H1 (cell line): ENCODE results near the gene MLEC. TPM values are rescaled to one million over a fixed set of nuclear protein-coding genes. Genes with fewer than 3 reads are reported as not detected.

Experiments
- CTCF ChIA-PET: fragments of 300-600 bp; sonication (Branson Sonifier 250); formaldehyde crosslinking; loops from one replicate; lab custom pipeline; 2021; ENCODE audit not compliant: partially characterized antibody; lab: Charles Lee
- POLR2A ChIA-PET: fragments of 300-600 bp; sonication (Branson Sonifier 250); formaldehyde crosslinking; loops from one replicate; lab custom pipeline; 2021; ENCODE audit warnings: inconsistent platforms; ENCODE audit not compliant: partially characterized antibody; lab: Charles Lee
- DNase-seq, 2 experiments: peaks; one replicate each; pipeline versions ENCODE4 v3.0.0 to v3.0.0-alpha.2; 2010 to 2022; ENCODE audit warnings: low spot score in 2 of 2, low read depth in 1 of 2, mixed read lengths in 1 of 2
- FAIRE-seq: peaks from 2 replicates; lab custom pipeline; 2011; peaks lifted over from hg19 to GRCh38; lab: Jason Lieb, UNC
- H2AFZ ChIP-seq: 2 replicates; pipeline ENCODE4 v1.8.1; 2012; ENCODE audit warnings: low read length, inconsistent platforms
- H2AK5ac ChIP-seq: 2 replicates; pipeline ENCODE4 v1.6.1; 2013; ENCODE audit warnings: low read depth, low read length
- H2BK120ac ChIP-seq: replicated peaks from 2 replicates; pipeline ENCODE3; 2013; ENCODE audit warnings: low read depth, low read length, inconsistent platforms
- H2BK12ac ChIP-seq: 2 replicates; pipeline ENCODE4 v1.6.1; 2013; ENCODE audit warnings: low read depth, low read length
- H2BK15ac ChIP-seq: 2 replicates; pipeline ENCODE4 v1.6.1; 2013; ENCODE audit warnings: low read length
- H2BK20ac ChIP-seq: 2 replicates; pipeline ENCODE4 v1.6.1; 2013; ENCODE audit warnings: low read length
- H2BK5ac ChIP-seq: 2 replicates; pipeline ENCODE4 v1.6.1; 2013; ENCODE audit warnings: low read depth, low read length
- H3K14ac ChIP-seq: 2 replicates; pipeline ENCODE4 v1.6.1; 2013; ENCODE audit warnings: inconsistent platforms; ENCODE audit not compliant: insufficient read length
- H3K18ac ChIP-seq: 2 replicates; pipeline ENCODE4 v1.6.1; 2013; ENCODE audit warnings: low read length; ENCODE audit errors: extremely low read depth
- H3K23ac ChIP-seq: 2 replicates; pipeline ENCODE4 v1.6.1; 2013; ENCODE audit warnings: inconsistent platforms; ENCODE audit not compliant: insufficient read length
- H3K23me2 ChIP-seq: 2 replicates; pipeline ENCODE4 v1.6.1; 2013; ENCODE audit warnings: low read depth, low read length
- H3K27ac ChIP-seq: 2 replicates; pipeline ENCODE4 v1.6.1; 2011; ENCODE audit warnings: low read depth, low read length, inconsistent platforms
- H3K27me3 ChIP-seq, 4 experiments: replicated peaks in 1 of 4; 1 replicate in 1 of 4; 2 replicates in 3 of 4; pipeline versions ENCODE4 v1.6.1 to v1.8.1; 2011 to 2013; ENCODE audit warnings: low read length in 3 of 4, mild to moderate bottlenecking in 3 of 4, inconsistent platforms in 2 of 4, mixed read lengths in 2 of 4, moderate library complexity in 1 of 4; ENCODE audit not compliant: control insufficient read depth in 3 of 4, insufficient read depth in 3 of 4; ENCODE audit errors: extremely low read depth in 1 of 4
- H3K36me3 ChIP-seq, 4 experiments: 2 replicates each; pipeline versions ENCODE4 v1.6.1 to v1.8.1; 2011 to 2013; ENCODE audit warnings: mild to moderate bottlenecking in 4 of 4, low read length in 3 of 4, moderate library complexity in 2 of 4, control low read depth in 1 of 4, inconsistent platforms in 1 of 4; ENCODE audit not compliant: insufficient read depth in 4 of 4, control insufficient read depth in 2 of 4
- H3K4ac ChIP-seq: replicated peaks from 2 replicates; pipeline ENCODE3; 2013; ENCODE audit warnings: low read length, low read depth, mixed read lengths, inconsistent platforms; ENCODE audit not compliant: insufficient read length
- H3K4me1 ChIP-seq, 4 experiments: replicated peaks in 1 of 4; 1 replicate in 1 of 4; 2 replicates in 3 of 4; pipeline versions ENCODE4 v1.6.1 to v1.8.1; 2011 to 2013; ENCODE audit warnings: low read length in 3 of 4, inconsistent platforms in 2 of 4, mixed read lengths in 1 of 4; ENCODE audit not compliant: insufficient read depth in 4 of 4, control insufficient read depth in 3 of 4
- H3K4me2 ChIP-seq, 2 experiments: 2 replicates each; pipeline versions ENCODE4 v1.6.1 to v1.8.1; 2011 to 2013; ENCODE audit warnings: low read depth in 2 of 2, low read length in 2 of 2, control low read depth in 1 of 2, inconsistent platforms in 1 of 2, mild to moderate bottlenecking in 1 of 2; ENCODE audit not compliant: insufficient read depth in 1 of 2
- H3K4me3 ChIP-seq, 4 experiments: fragments of 200-600, 300-600 bp in 1 of 4; sonication (generic), shearing (Covaris generic), sonication (Bioruptor Twin) in 1 of 4; 2 replicates each; pipeline versions ENCODE4 v1.5.1 to v1.8.1; 2011 to 2016; ENCODE audit warnings: low read length in 4 of 4, low read depth in 3 of 4, control low read depth in 2 of 4, inconsistent platforms in 2 of 4, mild to moderate bottlenecking in 2 of 4, mixed read lengths in 1 of 4, moderate library complexity in 1 of 4; ENCODE audit not compliant: insufficient read depth in 2 of 4; ENCODE audit errors: extremely low read depth in 1 of 4
- H3K56ac ChIP-seq: replicated peaks from 2 replicates; pipeline ENCODE3; 2013; ENCODE audit warnings: low read depth, mild to moderate bottlenecking, mixed read lengths, low read length, inconsistent platforms; ENCODE audit not compliant: insufficient read length
- H3K79me1 ChIP-seq: 2 replicates; pipeline ENCODE4 v1.6.1; 2013; ENCODE audit warnings: low read depth, low read length, control low read depth
- H3K79me2 ChIP-seq, 2 experiments: 2 replicates each; pipeline versions ENCODE4 v1.6.1 to v1.8.1; 2012 to 2013; ENCODE audit warnings: low read length in 2 of 2, mild to moderate bottlenecking in 2 of 2, inconsistent platforms in 1 of 2; ENCODE audit not compliant: insufficient read depth in 2 of 2, control insufficient read depth in 1 of 2
- H3K9ac ChIP-seq, 4 experiments: replicated peaks in 1 of 4; 1 replicate in 1 of 4; 2 replicates in 3 of 4; pipeline versions ENCODE4 v1.6.1 to v1.8.1; 2011 to 2013; ENCODE audit warnings: low read depth in 3 of 4, low read length in 3 of 4, control low read depth in 2 of 4, mild to moderate bottlenecking in 2 of 4, moderate library complexity in 2 of 4, inconsistent platforms in 1 of 4; ENCODE audit errors: extremely low read depth in 1 of 4
- H3K9me3 ChIP-seq, 2 experiments: 2 replicates each; pipeline versions ENCODE4 v1.6.1 to v1.8.1; 2012 to 2013; ENCODE audit warnings: mild to moderate bottlenecking in 2 of 2, moderate library complexity in 2 of 2, control low read depth in 1 of 2, inconsistent platforms in 1 of 2, low read depth in 1 of 2, low read length in 1 of 2, mixed read lengths in 1 of 2; ENCODE audit not compliant: insufficient read depth in 2 of 2
- H4K20me1 ChIP-seq, 2 experiments: replicated peaks in 1 of 2; 2 replicates each; pipeline versions ENCODE3 to v1.8.1; 2011 to 2013; ENCODE audit warnings: inconsistent platforms in 2 of 2, low read length in 2 of 2, mild to moderate bottlenecking in 1 of 2; ENCODE audit not compliant: insufficient read depth in 2 of 2, control insufficient read depth in 1 of 2
- H4K5ac ChIP-seq: 2 replicates; pipeline ENCODE4 v1.6.1; 2013; ENCODE audit warnings: low read length, low read depth, mixed read lengths, inconsistent platforms; ENCODE audit not compliant: insufficient read length
- H4K8ac ChIP-seq: 2 replicates; pipeline ENCODE4 v1.8.0; 2013; ENCODE audit warnings: mild to moderate bottlenecking, moderate library complexity, low read length, inconsistent platforms; ENCODE audit not compliant: insufficient read depth; ENCODE audit errors: extremely low read depth
- H4K91ac ChIP-seq: replicated peaks from 2 replicates; pipeline ENCODE3; 2013; ENCODE audit warnings: low read length, mixed read lengths, inconsistent platforms; ENCODE audit not compliant: insufficient read length
- BRCA1 ChIP-seq: IDR thresholded peaks from 2 replicates; pipeline ENCODE4 v1.6.1; 2012; ENCODE audit warnings: low read depth, low read length, improper control_type of control experiment
- CTCF ChIP-seq, 3 experiments: IDR thresholded peaks; 1 replicate in 2 of 3; 2 replicates in 1 of 3; pipeline versions ENCODE4 v1.5.1 to v1.6.1; 2011; ENCODE audit warnings: low read length in 3 of 3, mild to moderate bottlenecking in 3 of 3, inconsistent platforms in 2 of 3, low read depth in 1 of 3, moderate library complexity in 1 of 3; ENCODE audit not compliant: insufficient read depth in 1 of 3; ENCODE audit errors: control extremely low read depth in 1 of 3
- RAD21 ChIP-seq, 2 experiments: IDR thresholded peaks in 1 of 2; conservative IDR thresholded peaks in 1 of 2; 2 replicates each; pipeline ENCODE4 v1.6.1; 2011; ENCODE audit warnings: low read depth in 2 of 2, low read length in 2 of 2, improper control_type of control experiment in 1 of 2, inconsistent platforms in 1 of 2, mild to moderate bottlenecking in 1 of 2, moderate library complexity in 1 of 2
- WGBS, 2 experiments: shearing (Covaris generic) in 1 of 2; methylation state at CpG; one replicate each; pipeline versions ENCODE4 v1.1.6 to v1.1.7; 2013 to 2015; ENCODE audit warnings: low lambda C conversion rate in 2 of 2, mixed read lengths in 2 of 2, inconsistent platforms in 1 of 2, low coverage in 1 of 2, missing lambda C conversion rate in 1 of 2; ENCODE audit not compliant: insufficient replicate concordance in 2 of 2, insufficient coverage in 1 of 2, insufficient read length in 1 of 2; ENCODE audit errors: extremely low coverage in 1 of 2, missing lambda C conversion rate in 1 of 2; 5-methylcytosine and 5-hydroxymethylcytosine counted together
- polyA plus RNA-seq, 7 experiments: library from polyadenylated mRNA; depleted of rRNA in 3 of 7; stranded (reverse) in 5 of 7; unstranded in 2 of 7; fragments of >200 nt in 5 of 7; fragments of 200-250 nt in 2 of 7; gene quantifications; 1 replicate in 5 of 7; 2 replicates in 1 of 7; 4 replicates in 1 of 7; pipeline versions ENCODE4 v1.2.1 to v1.2.3, GENCODE V29; 2011 to 2013; ENCODE audit warnings: missing spikeins in 2 of 7, mixed read lengths in 2 of 7
- total RNA-seq: library from RNA; stranded (reverse); fragmentation: NEBNext Ultra II Directional; extraction: Animal tissue kit (Norgen Biotek cat#: 25700); gene quantifications from 2 replicates; pipeline ENCODE4 v1.2.1, GENCODE V29; 2021

The MLEC gene
- total and polyA plus RNA-seq, 2 of the 8 experiments (the other 6 are each of a cell fraction or from before 2014, with no cell fraction given), result 37.1 to 260 TPM

DNA sequence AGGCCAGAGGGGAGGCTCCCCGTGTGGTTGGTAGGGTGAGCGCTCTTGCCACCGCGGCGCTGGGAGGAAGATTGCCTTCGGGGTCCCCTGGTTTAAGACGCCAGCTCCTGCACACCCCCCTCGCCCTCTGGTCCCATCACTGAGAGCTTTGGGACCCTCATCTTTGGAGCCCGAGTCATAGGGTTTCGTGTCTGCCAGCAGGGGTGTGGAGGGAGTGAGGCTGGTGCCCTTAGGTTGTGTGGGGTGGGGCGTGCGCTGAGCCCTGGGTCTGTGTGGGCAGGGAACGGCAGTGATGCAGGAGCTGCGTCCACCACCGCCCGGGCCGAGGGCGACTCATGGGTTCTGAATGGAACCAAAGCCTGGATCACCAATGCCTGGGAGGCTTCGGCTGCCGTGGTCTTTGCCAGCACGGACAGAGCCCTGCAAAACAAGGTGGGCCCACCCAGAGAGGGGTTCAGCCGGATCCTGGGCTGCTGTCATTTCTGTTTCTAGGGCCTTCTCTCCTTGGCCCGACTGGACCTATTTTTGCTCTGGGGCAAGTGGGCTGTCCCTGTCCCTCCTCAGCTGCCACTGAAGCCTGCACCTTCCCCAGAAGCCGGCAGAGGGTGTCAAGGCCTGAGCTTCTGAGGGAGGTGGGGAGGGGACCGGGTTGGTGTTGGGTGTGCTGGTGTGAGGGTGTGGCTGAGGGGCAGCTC, 50.8 kb downstream of the MLEC start:
- H2BK15ac ChIP-seq, result 0 out of 2 replicates have a peak overlapping the region, but pooled peaks have one; percentile 29
- 86% methylated on average over 24 of the region's 25 CpGs; no CpG with 5 or more reads in 1 of the 2 experiments for WGBS, 2 experiments
- no peak overlapping the region for H4K5ac ChIP-seq
- no peak overlapping the region for H3K27ac ChIP-seq
- no peak overlapping the region for H2BK120ac ChIP-seq
- no peak overlapping the region for H2BK5ac ChIP-seq
- H4K8ac ChIP-seq, result no peak overlapping the region
- H3K56ac ChIP-seq, result no peak overlapping the region
- FAIRE-seq (no peak), DNase-seq (peak in 1 of 2 experiments; percentile 68)
- H3K79me1 ChIP-seq, result no peaks in the 10 kb centered on the region
- H4K20me1 ChIP-seq, result no peaks in the 10 kb centered on the region
- no peak overlapping the region for H2BK12ac ChIP-seq
- no peaks in the 10 kb centered on the region for H3K23me2 ChIP-seq
- H3K4ac ChIP-seq, result no peak overlapping the region
- CTCF ChIA-PET, result interaction anchor here (0.6 to 5.7 kb wide), 31 partner anchors 9 to 485 kb away, joined by 3 to 34 read pairs (median 4); partner anchors contain the start of gene ACADS
- no peak overlapping the region for H2AFZ ChIP-seq
- H4K91ac ChIP-seq, result no peak overlapping the region
- no peak overlapping the region for H2BK20ac ChIP-seq
- H3K23ac ChIP-seq, result no peak overlapping the region
- H3K18ac ChIP-seq, result no peak overlapping the region
- no peak overlapping the region for H3K9ac ChIP-seq
- no peak overlapping the region for H3K4me2 ChIP-seq
- H3K36me3 ChIP-seq, result no peaks in the 10 kb centered on the region; a peak in 1 of 8 replicates
- H3K27me3 ChIP-seq, result no peaks in the 10 kb centered on the region
- H3K4me3 ChIP-seq, result no peak overlapping the region
- no peaks in the 10 kb centered on the region; a peak in 1 of 4 replicates for H3K9me3 ChIP-seq
- H3K79me2 ChIP-seq, result no peaks in the 10 kb centered on the region
- no peak overlapping the region for H3K14ac ChIP-seq
- H3K4me1 ChIP-seq, result no peaks in the 10 kb centered on the region
- POLR2A ChIA-PET, result interaction anchor here (0.8 to 1.2 kb wide), 2 partner anchors 11 to 222 kb away, joined by 3 to 4 read pairs; no protein-coding TSS in a partner anchor
- H2AK5ac ChIP-seq, result no peak overlapping the region
- TF ChIP-seq CTCF (IDR thresholded peaks at IDR 0.05; ENCODE audit: control extremely low read depth in 1 of 3, insufficient read depth in 1 of 3, low read depth in 1 of 3, low read length in 3 of 3) (peak; percentile 53 to 70 (median 61)), BRCA1 (no peak), RAD21 (IDR thresholded peaks at IDR 0.05 in 1 of 2, conservative IDR thresholded peaks at IDR 0.05 in 1 of 2; ENCODE audit: low read depth in 2 of 2, low read length in 2 of 2) (peak; percentile 74 to 82)
